GM12878 (cell line): ENCODE measurements around the gene OTOA. TPM values are rescaled to one million over a fixed set of nuclear protein-coding genes. Genes with fewer than 3 reads are reported as not detected.
A peak's percentile ranks its signal among the peaks of the same experiment; 100 is the strongest.

Source experiments
- BACH1 ChIP-seq: fragments of 450-650 bp; IDR thresholded peaks from 2 replicates; pipeline ENCODE4 v1.6.1; 2017; ENCODE audit warnings: mild to moderate bottlenecking, borderline replicate concordance
- CBX5 ChIP-seq: sonication (generic); IDR thresholded peaks from 2 replicates; pipeline ENCODE4 v1.6.1; 2016; ENCODE audit warnings: low read depth, moderate library complexity, mild to moderate bottlenecking, inconsistent platforms
- E4F1 ChIP-seq: fragments of 450-650 bp; IDR thresholded peaks from 2 replicates; pipeline ENCODE4 v1.6.1; 2018; ENCODE audit warnings: borderline replicate concordance, mild to moderate bottlenecking; ENCODE audit not compliant: partially characterized antibody
- EZH2 ChIP-seq: IDR thresholded peaks from 2 replicates; pipeline ENCODE4 v1.6.1; 2012; ENCODE audit warnings: low read depth, mild to moderate bottlenecking, control low read depth, inconsistent platforms, low read length, borderline replicate concordance; ENCODE audit not compliant: control insufficient read depth
- FOS ChIP-seq: IDR thresholded peaks from 3 replicates; pipeline ENCODE4 v1.6.1; 2011; ENCODE audit warnings: borderline replicate concordance; ENCODE audit not compliant: insufficient read length; ENCODE audit errors: extremely low read depth
- HDAC2 ChIP-seq: fragments of 200-600 bp; sonication (generic); IDR thresholded peaks from 2 replicates; pipeline ENCODE4 v1.6.1; 2017
- HDGF ChIP-seq: fragments of 450-650 bp; IDR thresholded peaks from 2 replicates; pipeline ENCODE4 v1.6.1; 2016; ENCODE audit warnings: antibody characterized with exemption
- MTA2 ChIP-seq: fragments of 450-650 bp; IDR thresholded peaks from 2 replicates; pipeline ENCODE4 v1.6.1; 2016; ENCODE audit warnings: low read depth, mild to moderate bottlenecking, moderate library complexity
- MXI1 ChIP-seq: fragments of 150-350 bp; IDR thresholded peaks from 2 replicates; pipeline ENCODE4 v1.6.1; 2011; ENCODE audit warnings: low read depth, mild to moderate bottlenecking, inconsistent platforms, low read length, improper control_type of control experiment
- NFYA ChIP-seq: IDR thresholded peaks from 2 replicates; pipeline ENCODE4 v1.6.1; 2011; ENCODE audit warnings: low read depth, mild to moderate bottlenecking, low read length, improper control_type of control experiment, borderline replicate concordance
- NFYB ChIP-seq: IDR thresholded peaks from 2 replicates; pipeline ENCODE4 v1.6.1; 2011; ENCODE audit warnings: low read depth, mild to moderate bottlenecking, low read length, improper control_type of control experiment, moderate library complexity; ENCODE audit not compliant: insufficient read depth
- NR2C1 ChIP-seq: fragments of 450-650 bp; IDR thresholded peaks from 2 replicates; pipeline ENCODE4 v1.6.1; 2017; ENCODE audit warnings: antibody characterized with exemption, mild to moderate bottlenecking, moderate library complexity
- PAX8 ChIP-seq: fragments of 450-650 bp; IDR thresholded peaks from 2 replicates; pipeline ENCODE4 v1.6.1; 2017; ENCODE audit warnings: mild to moderate bottlenecking, moderate library complexity
- POLR2A ChIP-seq: IDR thresholded peaks from 2 replicates; pipeline ENCODE4 v1.6.1; 2011; ENCODE audit warnings: low read depth, mild to moderate bottlenecking, low read length
- POLR2AphosphoS2 ChIP-seq: IDR thresholded peaks from 2 replicates; pipeline ENCODE4 v1.6.1; 2011; ENCODE audit warnings: low read depth, mild to moderate bottlenecking, low read length, improper control_type of control experiment, moderate library complexity
- POLR2AphosphoS5 ChIP-seq: IDR thresholded peaks from 2 replicates; pipeline ENCODE4 v1.6.1; 2011; ENCODE audit warnings: mild to moderate bottlenecking, low read length, inconsistent platforms
- RAD21 ChIP-seq: IDR thresholded peaks from 2 replicates; pipeline ENCODE4 v1.6.1; 2011; ENCODE audit warnings: mild to moderate bottlenecking, low read depth, low read length, moderate library complexity; ENCODE audit not compliant: insufficient read depth
- RCOR1 ChIP-seq: conservative IDR thresholded peaks from 2 replicates; pipeline ENCODE4 v1.6.1; 2012; ENCODE audit warnings: low read depth, low read length, improper control_type of control experiment
- SIX5 ChIP-seq: IDR thresholded peaks from 2 replicates; pipeline ENCODE4 v1.6.1; 2011; ENCODE audit warnings: mild to moderate bottlenecking, low read depth, low read length, moderate library complexity; ENCODE audit not compliant: severe bottlenecking
- SMAD1 ChIP-seq: fragments of 450-650 bp; IDR thresholded peaks from 2 replicates; pipeline ENCODE4 v1.6.1; 2018; ENCODE audit warnings: mild to moderate bottlenecking, low read depth; ENCODE audit not compliant: partially characterized antibody
- SREBF2 ChIP-seq: IDR thresholded peaks from 2 replicates; pipeline ENCODE4 v1.6.1; 2012; ENCODE audit warnings: mild to moderate bottlenecking, low read length
- STAT1 ChIP-seq: fragments of 450-650 bp; conservative IDR thresholded peaks from 2 replicates; pipeline ENCODE4 v1.6.1; 2014; ENCODE audit warnings: antibody characterized with exemption, mild to moderate bottlenecking
- STAT3 ChIP-seq: IDR thresholded peaks from 2 replicates; pipeline ENCODE4 v1.6.1; 2011; ENCODE audit warnings: low read depth, low read length, improper control_type of control experiment
- TAF1 ChIP-seq: IDR thresholded peaks from 2 replicates; pipeline ENCODE4 v1.6.1; 2011; ENCODE audit warnings: mild to moderate bottlenecking, low read depth, low read length, borderline replicate concordance
- TARDBP ChIP-seq: IDR thresholded peaks from 2 replicates; pipeline ENCODE4 v1.6.1; 2016; ENCODE audit warnings: borderline replicate concordance
- TBL1XR1 ChIP-seq: IDR thresholded peaks from 2 replicates; pipeline ENCODE4 v1.6.1; 2012; ENCODE audit warnings: low read depth, low read length, improper control_type of control experiment
- TCF12 ChIP-seq: IDR thresholded peaks from 2 replicates; pipeline ENCODE4 v1.6.1; 2011; ENCODE audit warnings: low read depth, mild to moderate bottlenecking, low read length
- YBX1 ChIP-seq: fragments of 450-650 bp; IDR thresholded peaks from 2 replicates; pipeline ENCODE4 v1.6.1; 2016; ENCODE audit warnings: antibody characterized with exemption
- ZBED1 ChIP-seq: IDR thresholded peaks from 2 replicates; pipeline ENCODE4 v1.6.1; 2016; ENCODE audit warnings: borderline replicate concordance
- ZNF274 ChIP-seq: IDR thresholded peaks from one replicate; pipeline ENCODE4 v1.8.0; 2011; ENCODE audit not compliant: insufficient read length, insufficient read depth
- polyA plus RNA-seq, 11 experiments: library from polyadenylated mRNA; depleted of rRNA in 4 of 11; unstranded in 6 of 11; stranded (reverse) in 5 of 11; fragments of >200 nt; fragmentation: Nextera tagmentation in 4 of 11; fragmentation: Illumina TruSeq in 1 of 11; extraction: Ambion mirVana in 4 of 11; extraction: Trizol in 1 of 11; gene quantifications; 1 replicate in 1 of 11; 2 replicates in 10 of 11; pipeline versions ENCODE4 v1.2.1 to v1.2.3, GENCODE V29; 2011 to 2016; ENCODE audit warnings: inconsistent platforms in 2 of 11, missing spikeins in 2 of 11, low read depth in 1 of 11
- total RNA-seq, 4 experiments: library from RNA; depleted of rRNA in 3 of 4; stranded (reverse); fragments of >200 nt in 3 of 4; fragmentation: Illumina TruSeq in 1 of 4; extraction: Trizol in 1 of 4; gene quantifications; 2 replicates each; pipeline versions ENCODE4 v1.2.1 to v1.2.3, GENCODE V29; 2013 to 2021
- TF ChIP-seq, protein P1 (sequence below): IDR thresholded peaks from 2 replicates; pipeline ENCODE4 v1.6.1; 2012; ENCODE audit warnings: low read depth, low read length, improper control_type of control experiment

The OTOA gene
- total and polyA plus RNA-seq, 10 of the 15 experiments (the other 5 are each of a cell fraction or from before 2014, with no cell fraction given), result 0.33 to 1.5 (median 0.61) TPM

DNA sequence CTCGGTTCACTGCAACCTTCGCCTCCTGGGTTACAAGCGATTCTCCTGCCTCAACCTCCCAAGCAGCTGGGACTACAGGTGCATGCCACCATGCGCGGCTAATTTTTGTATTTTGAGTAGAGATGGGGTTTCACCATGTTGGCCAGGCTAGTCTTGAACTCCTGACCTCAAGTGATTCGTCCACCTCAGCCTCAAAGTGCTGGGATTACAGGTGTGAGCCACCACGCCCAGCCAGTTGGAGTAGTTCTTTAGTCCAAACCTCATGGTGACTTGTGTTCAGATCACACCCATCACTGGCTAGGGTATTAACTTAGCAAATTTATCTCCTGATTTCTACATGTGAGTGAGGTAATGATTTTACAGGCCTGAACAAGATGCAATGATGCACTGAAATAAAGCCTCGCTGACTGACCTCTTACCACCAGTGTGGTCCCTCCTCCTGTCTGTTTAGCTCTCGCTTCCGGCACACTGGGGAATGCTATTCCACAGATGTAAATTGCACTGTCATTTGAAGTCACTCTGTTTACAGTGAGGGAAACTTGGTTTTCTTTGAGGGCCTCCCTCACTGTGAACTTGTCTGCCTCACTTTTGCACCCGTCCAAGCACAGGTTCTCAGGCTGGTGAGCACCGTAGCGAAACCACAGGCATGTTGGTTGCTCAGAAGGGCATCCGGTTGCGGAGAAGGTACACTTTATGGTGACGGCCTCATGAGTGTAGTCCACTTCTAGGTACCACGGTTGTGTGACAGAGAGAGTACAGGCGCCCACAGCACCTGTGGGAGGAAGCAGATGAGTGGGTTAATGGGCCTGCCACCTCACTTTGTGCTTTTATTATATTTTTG is 16.8 kb upstream of the OTOA start (continued):
- TF ChIP-seq E4F1 (no peak), SMAD1 (no peak), FOS (no peak), STAT3 (no peak), MTA2 (peak; percentile 78), SIX5 (no peak), NFYB (no peak), CBX5 (0 out of 2 replicates have a peak, but pooled peaks have one; percentile 49), POLR2A (no peak), HDAC2 (no peak), POLR2AphosphoS2 (no peak), SREBF2 (no peak), YBX1 (no peak), NFYA (no peak), TBL1XR1 (peak; percentile 96), RAD21 (no peak), EZH2 (no peak), TCF12 (peak; percentile 46; the same call in 1 of the 2 replicates), TAF1 (no peak), STAT1 (0 out of 2 replicates have a peak, but pooled peaks have one; percentile 61), RCOR1 (no peak), ZNF274 (no peak), POLR2AphosphoS5 (0 out of 2 replicates have a peak, but pooled peaks have one; percentile 28), TARDBP (no peak), NR2C1 (no peak), MXI1 (no peak), HDGF (peak; percentile 32), ZBED1 (0 out of 2 replicates have a peak, but pooled peaks have one; percentile 59), PAX8 (no peak), BACH1 (peak; percentile 65)
- TF ChIP-seq, protein P1, sequence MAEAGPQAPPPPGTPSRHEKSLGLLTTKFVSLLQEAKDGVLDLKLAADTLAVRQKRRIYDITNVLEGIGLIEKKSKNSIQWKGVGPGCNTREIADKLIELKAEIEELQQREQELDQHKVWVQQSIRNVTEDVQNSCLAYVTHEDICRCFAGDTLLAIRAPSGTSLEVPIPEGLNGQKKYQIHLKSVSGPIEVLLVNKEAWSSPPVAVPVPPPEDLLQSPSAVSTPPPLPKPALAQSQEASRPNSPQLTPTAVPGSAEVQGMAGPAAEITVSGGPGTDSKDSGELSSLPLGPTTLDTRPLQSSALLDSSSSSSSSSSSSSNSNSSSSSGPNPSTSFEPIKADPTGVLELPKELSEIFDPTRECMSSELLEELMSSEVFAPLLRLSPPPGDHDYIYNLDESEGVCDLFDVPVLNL, result no peak
